Measurements from ENCODE around the gene PTCSC3.

DNA sequence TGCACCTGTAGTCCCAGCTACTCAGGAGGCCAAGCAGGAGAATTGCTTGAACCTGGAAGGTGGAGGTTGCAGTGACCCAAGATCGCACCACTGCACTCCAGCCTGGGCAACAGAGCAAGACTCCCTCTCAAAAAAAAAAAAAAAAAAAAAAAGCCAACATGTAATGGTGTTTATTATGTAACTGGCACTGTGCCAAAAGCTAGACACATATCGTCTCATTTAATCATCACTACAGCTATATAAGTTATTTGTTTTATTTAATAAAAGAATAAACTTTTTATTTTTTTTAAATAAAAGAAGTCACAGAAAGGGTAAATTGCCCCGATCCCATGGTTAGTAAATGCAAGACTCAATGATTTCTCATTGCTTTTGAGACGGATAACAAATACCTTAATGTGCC lies 76.9 kb downstream of the PTCSC3 start:
- TF ChIP-seq CTCF (IDR thresholded peaks at IDR 0.05; ENCODE audit: low read depth, low read length, poor library complexity, severe bottlenecking) (no peak), EZH2phosphoT487 (IDR thresholded peaks at IDR 0.05; ENCODE audit: borderline replicate concordance, low read length) (no peak)

All from DOHH2 (cell line).